Liver (tissue), 9 donors: ENCODE measurements around the gene SH3RF3. TPM values are rescaled to one million over a fixed set of nuclear protein-coding genes. Genes with fewer than 3 reads are reported as not detected.

Experiments
- DNase-seq: peaks from one replicate; pipeline ENCODE4 v3.0.0-alpha.2; 2017; ENCODE audit warnings: low spot score
- H3K27ac ChIP-seq, 2 donors: one replicate each; pipeline ENCODE4 v1.7.0; 2013; ENCODE audit warnings: inconsistent platforms in 2 of 2, low read length in 2 of 2, control low read depth in 1 of 2, low read depth in 1 of 2, mild to moderate bottlenecking in 1 of 2
- H3K27me3 ChIP-seq, 4 donors: one replicate each; pipeline versions ENCODE4 v1.6.1 to v1.7.0; 2013; ENCODE audit warnings: low read length in 3 of 4, inconsistent platforms in 1 of 4, mild to moderate bottlenecking in 1 of 4, moderate library complexity in 1 of 4; ENCODE audit not compliant: control insufficient read depth in 4 of 4, insufficient read depth in 4 of 4
- H3K36me3 ChIP-seq, 4 donors: one replicate each; pipeline versions ENCODE4 v1.6.1 to v1.7.0; 2013; ENCODE audit warnings: low read length in 3 of 4, mild to moderate bottlenecking in 3 of 4, low read depth in 1 of 4, moderate library complexity in 1 of 4; ENCODE audit not compliant: control insufficient read depth in 4 of 4, insufficient read depth in 3 of 4
- H3K4me1 ChIP-seq, 4 donors: one replicate each; pipeline versions ENCODE4 v1.6.1 to v1.7.0; 2013; ENCODE audit warnings: low read length in 3 of 4, mild to moderate bottlenecking in 3 of 4, moderate library complexity in 1 of 4; ENCODE audit not compliant: control insufficient read depth in 4 of 4, insufficient read depth in 4 of 4
- H3K4me3 ChIP-seq, 3 donors: one replicate each; pipeline versions ENCODE4 v1.6.1 to v1.7.0; 2013; ENCODE audit warnings: low read length in 3 of 3, control low read depth in 1 of 3, low read depth in 1 of 3, mild to moderate bottlenecking in 1 of 3
- H3K9ac ChIP-seq, 2 donors: one replicate each; pipeline ENCODE4 v1.7.0; 2013; ENCODE audit warnings: low read length in 2 of 2, mild to moderate bottlenecking in 2 of 2, moderate library complexity in 2 of 2, control low read depth in 1 of 2, low read depth in 1 of 2
- H3K9me3 ChIP-seq, 4 donors: one replicate each; pipeline versions ENCODE4 v1.6.1 to v1.7.0; 2013; ENCODE audit warnings: low read length in 3 of 4; ENCODE audit not compliant: control insufficient read depth in 4 of 4
- EGR1 ChIP-seq, 2 donors: IDR thresholded peaks; 2 replicates each; pipeline ENCODE4 v1.6.1; 2016 to 2018; ENCODE audit warnings: antibody characterized with exemption in 2 of 2, low read depth in 2 of 2
- FOXA1 ChIP-seq: IDR thresholded peaks from 2 replicates; pipeline ENCODE4 v1.6.1; 2016; ENCODE audit warnings: antibody characterized with exemption
- FOXA2 ChIP-seq: IDR thresholded peaks from 2 replicates; pipeline ENCODE4 v1.6.1; 2016; ENCODE audit warnings: antibody characterized with exemption
- GABPA ChIP-seq, 2 donors: IDR thresholded peaks in 1 of 2; conservative IDR thresholded peaks in 1 of 2; 2 replicates each; pipeline ENCODE4 v1.6.1; 2016; ENCODE audit warnings: antibody characterized with exemption in 2 of 2, mild to moderate bottlenecking in 1 of 2, moderate library complexity in 1 of 2
- HNF4G ChIP-seq: IDR thresholded peaks from 2 replicates; pipeline ENCODE4 v1.6.1; 2016; ENCODE audit warnings: antibody characterized with exemption
- JUND ChIP-seq, 2 donors: IDR thresholded peaks; 2 replicates each; pipeline ENCODE4 v1.6.1; 2016; ENCODE audit warnings: antibody characterized with exemption in 2 of 2
- NR2F2 ChIP-seq: IDR thresholded peaks from 2 replicates; pipeline ENCODE4 v1.6.1; 2016; ENCODE audit warnings: antibody characterized with exemption
- RAD21 ChIP-seq, 2 donors: IDR thresholded peaks; 2 replicates each; pipeline ENCODE4 v1.6.1; 2016; ENCODE audit warnings: antibody characterized with exemption in 2 of 2, mild to moderate bottlenecking in 2 of 2
- RXRA ChIP-seq, 2 donors: IDR thresholded peaks; 2 replicates each; pipeline ENCODE4 v1.6.1; 2017 to 2018; ENCODE audit warnings: antibody characterized with exemption in 2 of 2, mild to moderate bottlenecking in 1 of 2
- SP1 ChIP-seq: IDR thresholded peaks from 2 replicates; pipeline ENCODE4 v1.6.1; 2018; ENCODE audit warnings: antibody characterized with exemption, mild to moderate bottlenecking
- TAF1 ChIP-seq: conservative IDR thresholded peaks from 2 replicates; pipeline ENCODE4 v1.6.1; 2016; ENCODE audit warnings: antibody characterized with exemption, mild to moderate bottlenecking
- YY1 ChIP-seq: IDR thresholded peaks from 2 replicates; pipeline ENCODE4 v1.6.1; 2016; ENCODE audit warnings: antibody characterized with exemption, mild to moderate bottlenecking
- WGBS: extraction: QIAGEN DNeasy Blood & Tissue Kit; methylation state at CpG from one replicate; pipeline ENCODE4 v1.1.7; 2013; 5-methylcytosine and 5-hydroxymethylcytosine counted together
- polyA plus RNA-seq, 2 donors: library from polyadenylated mRNA; stranded (reverse) in 1 of 2; unstranded in 1 of 2; fragments of 200-250 nt in 1 of 2; fragments of >200 nt in 1 of 2; fragmentation: Nextera tagmentation in 1 of 2; extraction: Ambion mirVana in 1 of 2; gene quantifications; one replicate each; pipeline versions ENCODE4 v1.2.1 to v1.2.3, GENCODE V29; 2013 to 2015
- total RNA-seq, 2 donors: library from RNA; depleted of rRNA; stranded (reverse); fragments of >200 nt; gene quantifications; one replicate each; pipeline ENCODE4 v1.2.3, GENCODE V29; 2014
- TF ChIP-seq, protein P1 (sequence below): IDR thresholded peaks from 2 replicates; pipeline ENCODE4 v1.6.1; 2016; ENCODE audit warnings: antibody characterized with exemption
- TF ChIP-seq, protein P2 (sequence below): IDR thresholded peaks from 2 replicates; pipeline ENCODE4 v1.6.1; 2016; ENCODE audit warnings: antibody characterized with exemption, mild to moderate bottlenecking
- TF ChIP-seq, protein P3 (sequence below): IDR thresholded peaks from 2 replicates; pipeline ENCODE4 v1.6.1; 2016; ENCODE audit warnings: antibody characterized with exemption
- TF ChIP-seq, protein P4 (sequence below): fragments of 150-350 bp; IDR thresholded peaks from 2 replicates; pipeline ENCODE4 v1.5.1; 2017; ENCODE audit warnings: improper control_type of control experiment, low read depth, low read length; ENCODE audit not compliant: missing input control
- TF ChIP-seq, protein P5 (sequence below): IDR thresholded peaks from 2 replicates; pipeline ENCODE4 v1.6.1; 2016; ENCODE audit warnings: antibody characterized with exemption
- donor health status: healthy.
- donor health status: healthy.
- donor health status: healthy.
- donor health status: healthy.
- donor health status: healthy.

Gene SH3RF3
- total and polyA plus RNA-seq, 4 donors, result 0.11 to 1.0 (median 0.54) TPM

DNA sequence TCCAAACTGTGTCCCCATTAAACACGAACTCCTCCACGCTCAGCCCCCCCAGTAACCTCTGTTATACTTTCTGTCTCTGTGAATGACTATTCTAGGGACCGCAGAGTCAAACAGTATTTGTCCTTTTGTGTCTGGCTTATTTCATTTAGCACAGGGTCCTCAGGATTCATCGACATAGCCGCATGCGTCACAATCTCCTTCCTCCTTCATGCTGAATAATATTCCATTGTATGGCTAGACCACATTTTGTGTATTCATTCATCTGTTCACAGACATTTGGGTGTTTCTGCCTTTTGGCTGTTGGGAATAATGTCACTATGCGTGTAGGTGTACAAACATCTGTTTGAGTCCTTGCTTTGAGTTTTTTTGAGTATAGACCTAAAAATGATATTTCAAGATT is 80.9 kb downstream of the SH3RF3 start:
- H3K27ac ChIP-seq, result no peak overlapping the region
- no peaks in the 10 kb centered on the region for H3K27me3 ChIP-seq
- DNase-seq, result no peak
- WGBS, result 94% methylated on average over 7 of the region's 7 CpGs
- no peak for TF ChIP-seq RXRA (IDR thresholded peaks at IDR 0.05)
- TF ChIP-seq SP1, result no peak
- TF ChIP-seq NR2F2, result no peak
- no peak for TF ChIP-seq EGR1 (IDR thresholded peaks at IDR 0.05; ENCODE audit: low read depth in 2 of 2)
- TF ChIP-seq, protein P1, sequence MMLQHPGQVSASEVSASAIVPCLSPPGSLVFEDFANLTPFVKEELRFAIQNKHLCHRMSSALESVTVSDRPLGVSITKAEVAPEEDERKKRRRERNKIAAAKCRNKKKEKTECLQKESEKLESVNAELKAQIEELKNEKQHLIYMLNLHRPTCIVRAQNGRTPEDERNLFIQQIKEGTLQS, result no peak
- TF ChIP-seq, protein P2, sequence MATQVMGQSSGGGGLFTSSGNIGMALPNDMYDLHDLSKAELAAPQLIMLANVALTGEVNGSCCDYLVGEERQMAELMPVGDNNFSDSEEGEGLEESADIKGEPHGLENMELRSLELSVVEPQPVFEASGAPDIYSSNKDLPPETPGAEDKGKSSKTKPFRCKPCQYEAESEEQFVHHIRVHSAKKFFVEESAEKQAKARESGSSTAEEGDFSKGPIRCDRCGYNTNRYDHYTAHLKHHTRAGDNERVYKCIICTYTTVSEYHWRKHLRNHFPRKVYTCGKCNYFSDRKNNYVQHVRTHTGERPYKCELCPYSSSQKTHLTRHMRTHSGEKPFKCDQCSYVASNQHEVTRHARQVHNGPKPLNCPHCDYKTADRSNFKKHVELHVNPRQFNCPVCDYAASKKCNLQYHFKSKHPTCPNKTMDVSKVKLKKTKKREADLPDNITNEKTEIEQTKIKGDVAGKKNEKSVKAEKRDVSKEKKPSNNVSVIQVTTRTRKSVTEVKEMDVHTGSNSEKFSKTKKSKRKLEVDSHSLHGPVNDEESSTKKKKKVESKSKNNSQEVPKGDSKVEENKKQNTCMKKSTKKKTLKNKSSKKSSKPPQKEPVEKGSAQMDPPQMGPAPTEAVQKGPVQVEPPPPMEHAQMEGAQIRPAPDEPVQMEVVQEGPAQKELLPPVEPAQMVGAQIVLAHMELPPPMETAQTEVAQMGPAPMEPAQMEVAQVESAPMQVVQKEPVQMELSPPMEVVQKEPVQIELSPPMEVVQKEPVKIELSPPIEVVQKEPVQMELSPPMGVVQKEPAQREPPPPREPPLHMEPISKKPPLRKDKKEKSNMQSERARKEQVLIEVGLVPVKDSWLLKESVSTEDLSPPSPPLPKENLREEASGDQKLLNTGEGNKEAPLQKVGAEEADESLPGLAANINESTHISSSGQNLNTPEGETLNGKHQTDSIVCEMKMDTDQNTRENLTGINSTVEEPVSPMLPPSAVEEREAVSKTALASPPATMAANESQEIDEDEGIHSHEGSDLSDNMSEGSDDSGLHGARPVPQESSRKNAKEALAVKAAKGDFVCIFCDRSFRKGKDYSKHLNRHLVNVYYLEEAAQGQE, result no peak
- TF ChIP-seq, protein P3, sequence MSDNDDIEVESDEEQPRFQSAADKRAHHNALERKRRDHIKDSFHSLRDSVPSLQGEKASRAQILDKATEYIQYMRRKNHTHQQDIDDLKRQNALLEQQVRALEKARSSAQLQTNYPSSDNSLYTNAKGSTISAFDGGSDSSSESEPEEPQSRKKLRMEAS, result no peak
- no peak for TF ChIP-seq FOXA2
- TF ChIP-seq JUND (IDR thresholded peaks at IDR 0.05), result no peak
- no peak for TF ChIP-seq FOXA1
- TF ChIP-seq, protein P4, sequence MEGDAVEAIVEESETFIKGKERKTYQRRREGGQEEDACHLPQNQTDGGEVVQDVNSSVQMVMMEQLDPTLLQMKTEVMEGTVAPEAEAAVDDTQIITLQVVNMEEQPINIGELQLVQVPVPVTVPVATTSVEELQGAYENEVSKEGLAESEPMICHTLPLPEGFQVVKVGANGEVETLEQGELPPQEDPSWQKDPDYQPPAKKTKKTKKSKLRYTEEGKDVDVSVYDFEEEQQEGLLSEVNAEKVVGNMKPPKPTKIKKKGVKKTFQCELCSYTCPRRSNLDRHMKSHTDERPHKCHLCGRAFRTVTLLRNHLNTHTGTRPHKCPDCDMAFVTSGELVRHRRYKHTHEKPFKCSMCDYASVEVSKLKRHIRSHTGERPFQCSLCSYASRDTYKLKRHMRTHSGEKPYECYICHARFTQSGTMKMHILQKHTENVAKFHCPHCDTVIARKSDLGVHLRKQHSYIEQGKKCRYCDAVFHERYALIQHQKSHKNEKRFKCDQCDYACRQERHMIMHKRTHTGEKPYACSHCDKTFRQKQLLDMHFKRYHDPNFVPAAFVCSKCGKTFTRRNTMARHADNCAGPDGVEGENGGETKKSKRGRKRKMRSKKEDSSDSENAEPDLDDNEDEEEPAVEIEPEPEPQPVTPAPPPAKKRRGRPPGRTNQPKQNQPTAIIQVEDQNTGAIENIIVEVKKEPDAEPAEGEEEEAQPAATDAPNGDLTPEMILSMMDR, result no peak
- no peaks in the 10 kb centered on the region for H3K4me1 ChIP-seq
- no peaks in the 10 kb centered on the region for H3K36me3 ChIP-seq
- H3K4me3 ChIP-seq, result no peak overlapping the region
- no peak overlapping the region for H3K9ac ChIP-seq
- H3K9me3 ChIP-seq, result peaks cover 0 to 1% (median 0%) of the 10 kb centered on the region in 4 donors

DNA sequence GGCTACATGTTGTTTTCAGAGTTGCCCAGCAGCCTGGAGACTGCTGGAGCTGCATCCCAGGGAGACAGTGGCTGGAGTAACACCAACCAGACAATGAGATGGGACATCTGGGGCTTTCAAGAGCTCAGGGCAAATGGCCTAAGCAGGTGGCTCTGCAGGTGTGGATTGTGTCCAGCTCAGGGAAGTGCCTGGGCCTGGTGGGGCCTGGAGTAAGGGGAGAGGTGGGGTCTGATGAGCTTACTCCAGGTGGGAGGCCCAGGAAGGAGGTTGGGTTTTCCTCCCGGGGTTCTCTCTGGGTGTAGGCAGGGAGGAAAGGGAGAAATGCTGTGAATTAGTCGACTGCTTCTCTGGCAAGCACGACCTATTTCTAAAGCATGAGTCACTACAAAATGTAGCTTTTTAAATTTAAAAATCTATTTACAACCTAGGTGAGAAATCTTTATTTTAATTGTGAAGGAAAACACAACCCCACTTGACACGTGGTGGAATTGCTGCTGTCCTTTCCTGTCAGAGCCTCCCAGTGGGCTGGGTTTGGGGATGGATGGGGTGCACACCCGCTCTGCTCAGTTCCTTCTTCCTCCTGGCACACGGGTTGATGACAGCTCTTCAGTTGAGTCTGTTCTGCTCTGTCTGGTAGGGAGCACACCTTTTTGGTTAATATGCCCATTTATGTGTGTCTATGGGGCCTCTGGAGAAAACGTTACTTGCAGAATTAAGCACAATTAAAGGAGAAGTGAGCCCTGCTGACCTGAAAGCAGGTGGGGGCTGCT is 81.6 kb downstream of the SH3RF3 start:
- TF ChIP-seq JUND (IDR thresholded peaks at IDR 0.05), result no peak
- TF ChIP-seq, protein P2, result no peak
- no peak for TF ChIP-seq FOXA1
- TF ChIP-seq NR2F2, result no peak
- TF ChIP-seq YY1, result no peak
- TF ChIP-seq GABPA (IDR thresholded peaks at IDR 0.05 in 1 of 2, conservative IDR thresholded peaks at IDR 0.05 in 1 of 2), result no peak
- TF ChIP-seq, protein P5, sequence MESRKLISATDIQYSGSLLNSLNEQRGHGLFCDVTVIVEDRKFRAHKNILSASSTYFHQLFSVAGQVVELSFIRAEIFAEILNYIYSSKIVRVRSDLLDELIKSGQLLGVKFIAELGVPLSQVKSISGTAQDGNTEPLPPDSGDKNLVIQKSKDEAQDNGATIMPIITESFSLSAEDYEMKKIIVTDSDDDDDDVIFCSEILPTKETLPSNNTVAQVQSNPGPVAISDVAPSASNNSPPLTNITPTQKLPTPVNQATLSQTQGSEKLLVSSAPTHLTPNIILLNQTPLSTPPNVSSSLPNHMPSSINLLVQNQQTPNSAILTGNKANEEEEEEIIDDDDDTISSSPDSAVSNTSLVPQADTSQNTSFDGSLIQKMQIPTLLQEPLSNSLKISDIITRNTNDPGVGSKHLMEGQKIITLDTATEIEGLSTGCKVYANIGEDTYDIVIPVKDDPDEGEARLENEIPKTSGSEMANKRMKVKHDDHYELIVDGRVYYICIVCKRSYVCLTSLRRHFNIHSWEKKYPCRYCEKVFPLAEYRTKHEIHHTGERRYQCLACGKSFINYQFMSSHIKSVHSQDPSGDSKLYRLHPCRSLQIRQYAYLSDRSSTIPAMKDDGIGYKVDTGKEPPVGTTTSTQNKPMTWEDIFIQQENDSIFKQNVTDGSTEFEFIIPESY, result no peak
- TF ChIP-seq, protein P3, result no peak
- TF ChIP-seq FOXA2, result no peak
- no peak for TF ChIP-seq TAF1
- TF ChIP-seq HNF4G, result no peak
- no peak for TF ChIP-seq RAD21 (IDR thresholded peaks at IDR 0.05)
- WGBS, result 75% methylated on average over 7 of the region's 7 CpGs
- Histone ChIP-seq H3K27me3 (no peaks in the 10 kb centered on the region), H3K27ac (no peak overlapping the region), H3K9me3 (peaks cover 0 to 1% (median 0%) of the 10 kb centered on the region in 4 donors), H3K9ac (no peak overlapping the region), H3K36me3 (no peaks in the 10 kb centered on the region), H3K4me1 (no peaks in the 10 kb centered on the region), H3K4me3 (no peak overlapping the region)
- no peak for DNase-seq
